K562 treated with DMSO at 1 percent for 12 hours (cell line): ENCODE measurements around the gene TEN1. TPM values are rescaled to one million over a fixed set of nuclear protein-coding genes. Genes with fewer than 3 reads are reported as not detected.

ENCODE experiments used
- total RNA-seq: library from RNA; unstranded; fragments of 300-600 nt; gene quantifications from 2 replicates; pipeline ENCODE4 v1.2.3, GENCODE V29; 2022; ENCODE audit not compliant: insufficient read depth

The TEN1 gene
- 22.4 and 25.5 TPM in 2 replicates for total RNA-seq

GRCh38 chr17:75978938-75979704, at the start of gene TEN1, which contains the start of gene ACOX1:
Gene TEN1 (plus strand): TSS chr17:75979240. CDS start chr17:75986193, 6,953 bp downstream.
Gene ACOX1 (minus strand): TSS chr17:75979166. CDS start chr17:75979073, 93 bp downstream.

GRCh38 chr17:75940727-75941441, 38.2 kb upstream of the TEN1 start, which contains the start of gene FBF1:
Gene FBF1 (minus strand): TSS chr17:75941042. CDS start chr17:75938149, 2,893 bp downstream.

GRCh38 chr17:76000755-76001521, 21.9 kb downstream of the TEN1 start, which contains the start of gene CDK3:
Gene CDK3 (plus strand): TSS chr17:76000855. CDS start chr17:76001426, 571 bp downstream.

GRCh38 chr17:76027159-76027839, 48.3 kb downstream of the TEN1 start, which contains the start of gene EVPL:
Gene EVPL (minus strand): TSS chr17:76027306. CDS start chr17:76027198, 108 bp downstream.

Other genes starting within 250 kb of the TEN1 start
- gene GALK1, start 214.0 kb upstream of the TEN1 start, total RNA-seq = 52.5 and 77.1 TPM in 2 replicates
- gene UNK, start 194.4 kb upstream of the TEN1 start, total RNA-seq = 18.5 and 42.1 TPM in 2 replicates
- gene UNC13D, start 134.8 kb upstream of the TEN1 start, total RNA-seq = 63.4 and 90.9 TPM in 2 replicates
- gene WBP2, start 123.9 kb upstream of the TEN1 start, total RNA-seq = 134 and 171 TPM in 2 replicates
- gene TRIM47, start 100.7 kb upstream of the TEN1 start, total RNA-seq = 3.2 and 3.4 TPM in 2 replicates
- 17.7 and 29.8 TPM in 2 replicates for gene TRIM65, start 82.3 kb upstream of the TEN1 start, total RNA-seq
- gene MRPL38, start 74.4 kb upstream of the TEN1 start, total RNA-seq = 90.0 and 95.5 TPM in 2 replicates
- gene FBF1, start 38.2 kb upstream of the TEN1 start, total RNA-seq = 3.3 and 6.5 TPM in 2 replicates
- 5.8 and 17.7 TPM in 2 replicates for gene ACOX1, start 74 bp upstream of the TEN1 start, total RNA-seq
- gene CDK3, start 21.6 kb downstream of the TEN1 start, total RNA-seq = 5.8 and 8.0 TPM in 2 replicates
- 0.09 TPM in 1 of 2 replicates, not detected in the other for gene EVPL, start 48.1 kb downstream of the TEN1 start, total RNA-seq
- gene SRP68, start 93.3 kb downstream of the TEN1 start, total RNA-seq = 72.8 and 93.8 TPM in 2 replicates
- gene GALR2, start 95.5 kb downstream of the TEN1 start, total RNA-seq = not detected in 2 replicates
- 2.2 and 10.7 TPM in 2 replicates for gene ZACN, start 99.9 kb downstream of the TEN1 start, total RNA-seq
- 17.1 and 42.5 TPM in 2 replicates for gene EXOC7, start 124.5 kb downstream of the TEN1 start, total RNA-seq
- gene FOXJ1, start 162.0 kb downstream of the TEN1 start, total RNA-seq = 0.31 TPM in 1 of 2 replicates, not detected in the other